Amniotic epithelial cell (primary cell): Measurements from ENCODE around the gene MINAR1.
"Not testable (repeated sequence)": the region's sequence is repeated elsewhere in the genome, so short reads cannot be mapped to it uniquely, and the experiment has no call there.

Experiments used
- DNase-seq: peaks from one replicate; pipeline ENCODE4 v3.0.0-alpha.2; 2010; ENCODE audit warnings: low read depth

Gene MINAR1

GRCh38 chr15:79431636-79432344 lies at the start of gene MINAR1:
MINAR1 (plus strand) TSS chr15:79432336; CDS start chr15:79456148, 23,812 bp downstream.
- DNase-seq, result peak; percentile 14

DNA sequence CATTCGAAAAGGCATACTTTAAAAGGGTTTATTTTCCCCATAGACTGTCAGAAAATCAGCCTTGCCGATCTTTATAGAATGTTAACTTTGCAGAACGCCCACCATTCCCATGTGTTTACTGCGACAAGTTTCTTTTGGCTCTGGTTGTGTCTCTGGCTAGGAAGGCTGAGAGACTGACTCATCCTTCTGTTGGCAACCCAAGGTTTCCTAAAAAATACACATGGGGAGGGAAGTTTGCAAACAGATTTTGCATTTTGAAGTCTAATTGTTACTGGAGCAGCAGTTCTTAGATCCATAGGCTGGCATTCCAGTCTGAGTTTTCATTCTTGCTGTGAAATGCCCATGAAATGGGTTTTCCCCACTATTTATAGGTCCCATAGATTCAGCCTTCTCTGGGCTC lies 37.9 kb upstream of the MINAR1 start:
- DNase-seq, result no peak

- DNase-seq, result no peak
These were observed 35.3 kb upstream of the MINAR1 start for GRCh38 chr15:79396850-79397249.

- no peak for DNase-seq
These were observed 34.7 kb upstream of the MINAR1 start for GRCh38 chr15:79397269-79397910.

GRCh38 chr15:79399606-79400005 lies 32.5 kb upstream of the MINAR1 start:
- no peak for DNase-seq

DNA sequence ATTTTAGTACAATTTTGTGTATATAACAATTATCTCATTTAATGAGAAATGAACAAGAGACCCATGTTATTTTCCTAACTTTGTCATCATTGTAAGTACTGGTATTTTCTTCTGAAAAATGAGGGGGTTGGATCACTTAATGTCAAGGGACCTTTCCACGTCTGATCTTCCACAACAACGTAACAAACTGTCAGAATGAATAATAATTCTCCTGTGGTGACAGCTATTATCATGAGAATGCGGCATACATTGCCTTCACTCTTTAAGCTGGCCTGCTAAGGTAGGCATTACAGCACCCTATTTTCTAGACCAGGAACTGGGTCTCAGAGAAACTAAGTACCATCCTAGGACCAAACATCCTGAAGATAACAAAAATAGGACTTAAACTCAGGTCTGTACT lies 31.5 kb upstream of the MINAR1 start:
- DNase-seq, result no peak

DNA sequence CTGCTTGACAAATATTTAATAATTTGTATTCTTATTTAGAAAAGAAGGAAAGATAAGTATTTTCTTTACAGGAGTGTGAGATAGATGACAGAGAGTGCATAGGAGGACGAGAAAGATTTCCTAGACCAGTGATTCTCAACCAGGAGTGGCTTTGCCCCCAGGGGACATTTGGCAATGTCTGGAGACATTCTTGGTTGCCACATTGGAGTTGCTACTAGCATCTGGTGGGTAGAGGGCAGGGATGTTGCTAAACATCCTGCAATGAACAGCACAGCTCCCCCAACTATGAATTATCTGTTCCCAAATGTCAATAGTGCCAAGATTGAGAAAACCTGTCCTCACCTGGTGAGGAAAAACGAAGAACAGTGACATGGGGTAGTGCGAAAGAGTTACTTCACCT lies 30.8 kb upstream of the MINAR1 start:
- no peak for DNase-seq

DNA sequence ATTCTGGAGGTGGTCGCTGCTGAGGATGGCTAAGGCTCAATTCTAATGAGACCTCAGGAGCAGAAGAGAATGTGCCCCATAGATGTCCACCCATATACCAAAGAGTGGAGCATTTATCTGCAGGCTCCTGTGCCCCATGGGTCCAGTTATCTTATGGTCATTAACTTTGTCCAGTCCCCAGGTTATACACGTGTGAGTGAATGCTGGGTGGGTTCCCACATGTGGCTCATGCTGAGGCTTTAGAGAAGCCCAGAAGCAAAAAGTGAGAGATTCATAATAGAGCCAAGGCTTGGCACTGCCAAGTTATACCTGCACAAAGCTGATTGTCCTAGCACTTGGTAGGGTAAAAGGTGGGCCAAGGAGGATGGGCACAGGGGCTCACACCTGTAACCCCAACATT lies 30.0 kb upstream of the MINAR1 start:
- DNase-seq, result no peak

DNA sequence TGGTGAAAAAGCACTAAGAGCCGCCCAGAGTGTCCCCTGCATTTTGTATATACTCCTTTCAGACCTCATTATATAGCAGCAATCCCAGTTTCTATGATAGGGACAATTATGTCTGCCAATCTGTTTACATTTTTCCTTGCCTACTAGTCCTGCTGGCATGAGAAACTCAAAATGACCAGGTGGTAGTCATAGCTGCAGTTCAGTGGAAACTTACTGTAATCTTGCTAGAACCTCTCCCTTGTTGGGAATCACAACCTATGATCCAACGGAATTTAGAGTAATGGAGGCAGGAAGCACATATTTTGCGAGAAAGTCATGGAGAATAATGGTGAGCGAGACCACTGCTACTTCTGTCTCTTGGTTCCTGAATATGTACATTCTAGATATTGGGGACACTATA lies 28.6 kb upstream of the MINAR1 start:
- DNase-seq, result no peak

DNA sequence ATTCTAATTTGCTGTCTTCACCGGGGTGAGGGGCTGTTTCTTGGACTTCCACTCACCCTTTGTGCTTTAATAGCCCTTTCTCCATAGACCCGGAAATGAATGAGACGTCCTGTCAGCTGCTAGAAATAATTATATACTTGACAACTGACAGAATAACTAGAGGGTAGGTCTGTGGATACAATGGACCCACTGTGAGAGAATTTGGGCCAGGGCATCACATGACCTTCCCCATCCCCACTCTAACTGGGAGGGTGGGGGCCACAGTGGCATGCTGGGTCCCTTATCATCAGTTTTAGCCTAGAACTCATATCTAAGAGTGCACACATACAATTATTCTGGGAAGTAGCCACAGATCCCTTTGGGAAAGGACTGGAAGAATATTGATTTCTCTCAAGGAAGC lies 25.9 kb upstream of the MINAR1 start:
- no peak for DNase-seq

DNA sequence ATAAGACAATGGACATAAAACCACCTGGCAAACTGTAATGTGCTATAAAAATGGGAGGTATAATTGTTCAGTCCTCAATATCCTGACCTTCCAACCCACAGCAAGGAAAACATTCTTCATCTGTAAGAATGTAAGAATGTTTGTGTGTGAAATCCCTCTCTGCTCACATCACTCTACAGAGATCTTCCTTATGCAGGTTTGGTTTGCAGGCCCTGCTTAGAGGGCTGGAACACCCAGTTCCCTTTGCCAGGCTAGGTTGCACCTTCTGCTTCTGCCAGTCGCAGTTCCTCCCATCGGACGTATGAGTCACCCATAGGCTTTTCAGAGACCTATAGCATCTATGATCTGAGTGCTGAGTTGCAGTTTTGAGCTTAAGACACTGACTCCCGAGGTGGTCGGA lies 24.1 kb upstream of the MINAR1 start:
- DNase-seq, result no peak

- DNase-seq, result no peak
These were observed 21.9 kb upstream of the MINAR1 start for GRCh38 chr15:79410237-79410636.

DNA sequence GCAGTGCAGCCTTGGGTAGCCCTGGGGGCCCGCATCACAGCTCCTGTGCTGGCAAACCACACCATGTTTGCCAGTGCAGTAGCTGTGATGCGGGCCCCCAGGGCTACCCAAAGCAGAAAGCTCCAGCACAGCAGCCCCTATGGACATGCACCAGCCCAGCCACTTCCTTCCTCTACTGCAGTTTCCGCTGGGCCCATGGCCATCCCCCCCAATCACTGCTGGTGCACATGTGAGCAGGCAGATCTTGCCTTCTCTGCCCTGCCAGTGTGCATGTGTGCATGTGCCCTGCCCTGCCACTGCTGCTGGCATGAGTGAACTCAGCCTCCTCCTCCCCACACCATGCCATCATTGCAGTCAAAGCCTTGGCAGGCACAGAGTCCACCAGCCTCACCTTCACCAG lies 20.1 kb upstream of the MINAR1 start:
- DNase-seq, result no peak

- no peak for DNase-seq
These were observed 19.7 kb upstream of the MINAR1 start for GRCh38 chr15:79412429-79412828.

DNA sequence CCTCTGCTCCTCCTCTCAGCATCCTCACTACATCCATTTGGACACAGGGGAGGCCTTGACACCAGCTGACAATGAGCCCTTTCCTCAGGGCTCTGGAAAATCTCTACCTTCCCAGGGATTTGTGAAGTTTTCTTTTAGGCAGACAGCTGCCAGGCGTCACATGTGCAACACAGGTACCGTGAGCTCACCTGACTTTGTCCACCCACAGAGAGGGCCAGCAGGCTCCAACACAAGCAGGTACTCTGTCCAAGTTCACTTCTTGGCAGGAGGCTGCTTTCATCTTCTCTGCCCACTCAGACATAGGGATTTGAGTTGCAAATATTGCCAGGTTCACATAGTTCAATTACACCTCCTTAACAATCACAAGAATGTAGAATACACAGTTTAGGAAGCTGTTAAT lies 15.3 kb upstream of the MINAR1 start:
- no peak for DNase-seq

- no peak for DNase-seq
These were observed 13.3 kb upstream of the MINAR1 start for GRCh38 chr15:79418693-79419279.

GRCh38 chr15:79425591-79426295 lies 6.4 kb upstream of the MINAR1 start:
- DNase-seq, result no peak

- not testable (repeated sequence) for DNase-seq
These were observed 5.2 kb upstream of the MINAR1 start for GRCh38 chr15:79426899-79427298.

DNA sequence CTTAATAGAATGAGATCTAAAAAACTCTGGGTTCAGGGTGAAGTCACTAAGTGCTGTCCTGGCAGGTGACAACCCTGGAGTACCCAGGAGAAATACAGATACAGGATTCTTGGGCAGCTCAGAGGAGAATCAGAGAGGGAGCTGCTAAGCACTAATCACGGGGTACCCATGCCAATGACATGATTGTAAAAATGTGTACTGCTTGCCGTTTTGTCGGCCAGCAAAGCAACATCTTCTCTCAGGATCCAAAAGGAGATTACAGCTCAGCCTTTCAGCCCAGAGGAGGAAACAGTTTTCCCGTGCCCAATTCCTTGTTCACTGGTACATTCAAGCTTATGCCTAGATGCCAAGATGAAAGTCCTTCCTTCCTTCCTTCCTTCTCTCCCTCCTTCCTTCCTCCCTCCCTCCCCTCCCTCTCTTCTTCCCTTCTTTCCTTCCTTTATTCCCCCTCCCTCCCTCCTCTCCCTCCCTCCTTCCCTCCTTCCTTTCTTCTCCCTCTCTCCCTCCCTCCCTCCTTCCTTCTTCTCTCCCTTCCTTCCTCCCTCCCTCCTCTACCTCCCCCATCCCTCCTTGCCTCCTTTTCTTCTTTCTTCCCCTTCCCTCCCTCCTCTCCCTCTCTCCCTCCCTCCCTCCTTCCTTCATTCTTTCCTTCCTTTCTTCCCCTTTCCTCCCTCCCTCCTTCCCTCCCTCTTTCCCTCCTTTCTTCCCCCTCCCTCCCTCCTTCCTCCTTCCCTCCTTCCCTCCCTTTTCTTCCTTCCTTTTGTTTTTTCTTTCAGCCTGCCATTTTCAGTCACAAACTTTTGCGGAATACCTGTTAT lies 4.1 kb upstream of the MINAR1 start:
- DNase-seq, result no peak

DNA sequence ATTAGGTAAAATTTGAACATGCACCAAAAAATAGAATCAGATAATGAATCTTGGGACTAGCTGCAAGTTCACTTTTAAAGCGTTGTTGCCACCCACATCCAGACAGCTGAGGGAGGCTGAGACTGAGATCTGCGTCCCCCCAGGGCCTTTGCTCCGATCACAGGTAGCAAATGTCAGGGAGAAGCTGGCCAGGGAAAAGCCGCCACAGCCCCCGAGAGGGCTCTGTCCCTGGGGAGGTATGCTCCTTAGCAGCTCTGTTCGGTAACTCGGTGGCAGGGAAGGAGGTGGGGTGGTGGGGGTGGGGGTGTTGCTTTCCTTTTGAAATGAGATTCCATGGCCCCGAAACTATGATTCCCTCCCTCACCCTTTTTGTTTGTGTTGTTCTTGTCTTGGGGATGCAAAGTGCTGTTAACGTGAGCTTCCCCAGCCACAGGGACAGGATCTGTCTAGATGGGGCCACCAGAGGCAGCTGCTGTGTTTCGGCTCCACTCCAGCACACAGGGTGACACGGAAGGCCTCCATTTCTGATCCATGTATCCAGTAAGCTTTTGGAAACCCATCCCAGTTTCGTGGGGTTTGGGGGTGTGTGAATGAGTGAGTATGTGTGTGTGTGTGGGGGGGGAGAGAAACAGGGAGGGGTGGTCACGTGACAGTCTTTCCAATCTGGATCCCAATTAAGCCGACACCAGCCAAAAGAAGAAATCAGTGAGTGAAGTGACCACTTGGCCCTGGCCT lies 1.1 kb upstream of the MINAR1 start:
- no peak for DNase-seq
